Activated naive CD4-positive, alpha-beta T cell (primary cell): ENCODE measurements around the gene ATP2B2.

Experiments
- DNase-seq, 4 experiments: peaks; one replicate each; lab custom pipeline; 2025; lab: John Stamatoyannopoulos, UW

Gene ATP2B2

GRCh38 chr3:10341901-10342398 is 163.4 kb downstream of the ATP2B2 start:
- no peak for DNase-seq

- no peak for DNase-seq
These were observed 164.9 kb downstream of the ATP2B2 start for GRCh38 chr3:10340476-10340875.

GRCh38 chr3:10340046-10340445 is 165.3 kb downstream of the ATP2B2 start:
- DNase-seq: no peak

GRCh38 chr3:10339376-10339955 is 165.9 kb downstream of the ATP2B2 start:
- no peak for DNase-seq

GRCh38 chr3:10338591-10339353 is 166.6 kb downstream of the ATP2B2 start:
- no peak for DNase-seq

GRCh38 chr3:10338164-10338470 is 167.3 kb downstream of the ATP2B2 start:
- no peak for DNase-seq

GRCh38 chr3:10337323-10338163 is 167.8 kb downstream of the ATP2B2 start:
- DNase-seq: no peak

- DNase-seq: no peak
These were observed 168.6 kb downstream of the ATP2B2 start for GRCh38 chr3:10336761-10337160.

- DNase-seq: no peak
These were observed 169.3 kb downstream of the ATP2B2 start for GRCh38 chr3:10335871-10336622.

- no peak for DNase-seq
These were observed 170.1 kb downstream of the ATP2B2 start for GRCh38 chr3:10335190-10335738.

- DNase-seq: no peak
These were observed 170.9 kb downstream of the ATP2B2 start for GRCh38 chr3:10334459-10334858.

- no peak for DNase-seq
These were observed 171.3 kb downstream of the ATP2B2 start for GRCh38 chr3:10334042-10334441.

GRCh38 chr3:10333349-10333650 is 172.1 kb downstream of the ATP2B2 start:
- DNase-seq: no peak

- DNase-seq: no peak
These were observed 172.7 kb downstream of the ATP2B2 start for GRCh38 chr3:10332481-10333348.

GRCh38 chr3:10331320-10331719 is 174.1 kb downstream of the ATP2B2 start:
- DNase-seq: no peak

GRCh38 chr3:10330319-10330718 is 175.1 kb downstream of the ATP2B2 start:
- no peak for DNase-seq

- no peak for DNase-seq
These were observed 175.8 kb downstream of the ATP2B2 start for GRCh38 chr3:10329495-10330015.

GRCh38 chr3:10328460-10329071 is 176.8 kb downstream of the ATP2B2 start:
- no peak for DNase-seq

- no peak for DNase-seq
These were observed 177.8 kb downstream of the ATP2B2 start for GRCh38 chr3:10327592-10327991.

GRCh38 chr3:10322352-10322710 is 183.1 kb downstream of the ATP2B2 start:
- no peak for DNase-seq
